HepG2 (cell line): ENCODE measurements around the gene RABGAP1L. TPM values are rescaled to one million over a fixed set of nuclear protein-coding genes. Genes with fewer than 3 reads are reported as not detected.

Experiments
- JUNB ChIP-seq: sonication (generic); formaldehyde crosslinking; IDR thresholded peaks from 2 replicates; pipeline ENCODE4 v1.8.0; 2022; ENCODE audit warnings: missing genetic modification reagents, mild to moderate bottlenecking, borderline replicate concordance
- KAT7 ChIP-seq: IDR thresholded peaks from 2 replicates; pipeline ENCODE4 v1.6.1; 2018; ENCODE audit warnings: borderline replicate concordance, missing compliant biosample characterization
- KLF9 ChIP-seq: IDR thresholded peaks from 2 replicates; pipeline ENCODE4 v1.6.1; 2016; ENCODE audit warnings: low read depth
- SMYD3 ChIP-seq: sonication (generic); formaldehyde crosslinking; IDR thresholded peaks from 2 replicates; pipeline ENCODE4 v1.8.1; 2023; ENCODE audit warnings: mild to moderate bottlenecking, missing genetic modification reagents
- SSRP1 ChIP-seq: IDR thresholded peaks from 2 replicates; pipeline ENCODE4 v1.6.1; 2016; ENCODE audit warnings: control low read depth
- ZNF180 ChIP-seq: sonication (generic); formaldehyde crosslinking; IDR thresholded peaks from 2 replicates; pipeline ENCODE4 v1.4.0; 2020; ENCODE audit warnings: low read depth, missing genetic modification reagents, borderline replicate concordance
- ZNF263 ChIP-seq: sonication (generic); formaldehyde crosslinking; IDR thresholded peaks from 2 replicates; pipeline ENCODE4 v1.4.0; 2020; ENCODE audit warnings: missing genetic modification reagents
- ZNF317 ChIP-seq: sonication (generic); formaldehyde crosslinking; IDR thresholded peaks from 2 replicates; pipeline ENCODE4 v1.5.0; 2020; ENCODE audit warnings: mild to moderate bottlenecking, missing genetic modification reagents
- ZNF318 ChIP-seq: sonication (generic); formaldehyde crosslinking; IDR thresholded peaks from 2 replicates; pipeline ENCODE4 v1.4.0; 2020; ENCODE audit warnings: mild to moderate bottlenecking, missing genetic modification reagents
- ZNF598 ChIP-seq: sonication (generic); formaldehyde crosslinking; IDR thresholded peaks from 2 replicates; pipeline ENCODE4 v1.5.1; 2020; ENCODE audit warnings: mild to moderate bottlenecking, missing genetic modification reagents, borderline replicate concordance
- ZNF770 ChIP-seq: sonication (generic); formaldehyde crosslinking; IDR thresholded peaks from 2 replicates; pipeline ENCODE4 v1.5.0; 2020; ENCODE audit warnings: mild to moderate bottlenecking, missing genetic modification reagents
- polyA plus RNA-seq, 8 experiments: library from polyadenylated mRNA; depleted of rRNA in 3 of 8; stranded (reverse) in 7 of 8; unstranded in 1 of 8; fragments of >200 nt; fragmentation: Illumina TruSeq in 4 of 8; extraction: Trizol in 4 of 8; gene quantifications; 2 replicates each; pipeline versions ENCODE4 v1.2.1 to v1.2.3, GENCODE V29; 2011 to 2016; ENCODE audit warnings: low read depth in 4 of 8, missing spikeins in 1 of 8, mixed read lengths in 1 of 8; ENCODE audit not compliant: insufficient read depth in 1 of 8
- total RNA-seq, 5 experiments: library from RNA; depleted of rRNA; stranded (reverse); fragments of >200 nt; fragmentation: Illumina TruSeq; extraction: Trizol; gene quantifications; 2 replicates each; pipeline ENCODE4 v1.2.3, GENCODE V29; 2016; ENCODE audit warnings: low read depth in 1 of 5
- TF ChIP-seq, protein P1 (sequence below): sonication (generic); formaldehyde crosslinking; IDR thresholded peaks from 2 replicates; pipeline ENCODE4 v1.4.0; 2020; ENCODE audit warnings: mild to moderate bottlenecking, missing genetic modification reagents
- TF ChIP-seq, protein P2 (sequence below): sonication (generic); formaldehyde crosslinking; IDR thresholded peaks from 2 replicates; pipeline ENCODE4 v1.8.0; 2022; ENCODE audit warnings: missing genetic modification reagents, mild to moderate bottlenecking, moderate library complexity, borderline replicate concordance

RABGAP1L gene
- total and polyA plus RNA-seq, 2 of the 13 experiments (the other 11 are each of a cell fraction or from before 2014, with no cell fraction given), result 7.9 to 22.6 TPM

DNA sequence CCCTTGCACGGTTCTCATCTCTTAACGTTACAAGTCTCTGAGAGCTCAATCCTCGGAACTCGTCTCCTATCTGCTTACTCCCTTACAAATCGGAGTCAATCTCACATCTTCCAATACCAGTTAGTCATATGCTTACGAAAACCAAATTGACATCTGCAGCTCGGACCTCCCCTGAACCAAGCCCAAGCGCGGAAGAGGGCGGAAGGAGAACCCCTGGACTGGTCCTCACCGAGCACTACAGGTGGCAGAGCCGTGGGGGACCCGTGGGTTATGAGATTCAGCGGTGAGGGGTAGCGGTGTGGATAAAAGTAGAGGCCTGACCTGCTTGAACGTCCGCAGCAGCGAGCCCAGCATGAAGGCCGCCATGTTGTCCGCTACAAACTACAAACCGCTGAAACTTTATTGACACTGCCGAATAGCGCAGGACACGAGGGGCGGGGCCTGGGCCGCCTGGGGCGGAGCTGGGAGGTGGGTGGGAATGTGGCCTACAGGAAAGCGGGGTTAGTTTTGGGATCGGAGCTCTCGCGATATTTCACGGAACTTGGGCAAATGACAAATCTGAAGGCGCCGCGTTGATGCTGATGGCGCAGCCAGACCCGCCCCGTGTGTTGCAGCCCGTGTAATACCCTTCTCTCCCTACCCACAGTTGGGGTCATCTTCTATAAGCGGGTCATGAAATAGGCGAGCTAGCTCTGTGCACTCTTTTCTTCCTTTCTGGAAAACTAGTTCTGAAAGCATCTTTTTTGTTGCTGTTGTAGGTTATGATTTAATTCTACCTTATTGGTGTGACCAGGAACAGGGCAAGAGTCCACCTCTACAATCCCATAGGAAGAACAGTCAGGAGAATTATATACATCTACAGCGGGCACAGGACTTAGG is 864.0 kb downstream of the RABGAP1L start, which contains the start of gene MRPS14 (continued):
- TF ChIP-seq SMYD3 (CRISPR knock-in tag) (no peak; the same call in 1 of the 2 replicates), JUNB (CRISPR knock-in tag) (no peak), ZNF317 (no peak), ZNF180 (CRISPR knock-in tag) (no peak), ZNF598 (CRISPR knock-in tag) (peak; percentile 66; the same call in 1 of the 2 replicates), ZNF263 (CRISPR knock-in tag) (no peak), ZNF318 (CRISPR knock-in tag) (no peak), KLF9 (no peak), ZNF770 (CRISPR knock-in tag) (0 out of 2 replicates have a peak, but pooled peaks have one; percentile 30), SSRP1 (CRISPR knock-in tag) (0 out of 2 replicates have a peak, but pooled peaks have one; percentile 19), KAT7 (CRISPR knock-in tag) (peak; percentile 84; the same call in 1 of the 2 replicates)
- TF ChIP-seq, protein P1, sequence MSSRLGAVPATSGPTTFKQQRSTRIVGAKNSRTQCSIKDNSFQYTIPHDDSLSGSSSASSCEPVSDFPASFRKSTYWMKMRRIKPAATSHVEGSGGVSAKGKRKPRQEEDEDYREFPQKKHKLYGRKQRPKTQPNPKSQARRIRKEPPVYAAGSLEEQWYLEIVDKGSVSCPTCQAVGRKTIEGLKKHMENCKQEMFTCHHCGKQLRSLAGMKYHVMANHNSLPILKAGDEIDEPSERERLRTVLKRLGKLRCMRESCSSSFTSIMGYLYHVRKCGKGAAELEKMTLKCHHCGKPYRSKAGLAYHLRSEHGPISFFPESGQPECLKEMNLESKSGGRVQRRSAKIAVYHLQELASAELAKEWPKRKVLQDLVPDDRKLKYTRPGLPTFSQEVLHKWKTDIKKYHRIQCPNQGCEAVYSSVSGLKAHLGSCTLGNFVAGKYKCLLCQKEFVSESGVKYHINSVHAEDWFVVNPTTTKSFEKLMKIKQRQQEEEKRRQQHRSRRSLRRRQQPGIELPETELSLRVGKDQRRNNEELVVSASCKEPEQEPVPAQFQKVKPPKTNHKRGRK, result no peak
- TF ChIP-seq, protein P2, sequence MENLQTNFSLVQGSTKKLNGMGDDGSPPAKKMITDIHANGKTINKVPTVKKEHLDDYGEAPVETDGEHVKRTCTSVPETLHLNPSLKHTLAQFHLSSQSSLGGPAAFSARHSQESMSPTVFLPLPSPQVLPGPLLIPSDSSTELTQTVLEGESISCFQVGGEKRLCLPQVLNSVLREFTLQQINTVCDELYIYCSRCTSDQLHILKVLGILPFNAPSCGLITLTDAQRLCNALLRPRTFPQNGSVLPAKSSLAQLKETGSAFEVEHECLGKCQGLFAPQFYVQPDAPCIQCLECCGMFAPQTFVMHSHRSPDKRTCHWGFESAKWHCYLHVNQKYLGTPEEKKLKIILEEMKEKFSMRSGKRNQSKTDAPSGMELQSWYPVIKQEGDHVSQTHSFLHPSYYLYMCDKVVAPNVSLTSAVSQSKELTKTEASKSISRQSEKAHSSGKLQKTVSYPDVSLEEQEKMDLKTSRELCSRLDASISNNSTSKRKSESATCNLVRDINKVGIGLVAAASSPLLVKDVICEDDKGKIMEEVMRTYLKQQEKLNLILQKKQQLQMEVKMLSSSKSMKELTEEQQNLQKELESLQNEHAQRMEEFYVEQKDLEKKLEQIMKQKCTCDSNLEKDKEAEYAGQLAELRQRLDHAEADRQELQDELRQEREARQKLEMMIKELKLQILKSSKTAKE, result no peak
